ENCODE data around the gene TRPM1. TPM values are rescaled to one million over a fixed set of nuclear protein-coding genes. Genes with fewer than 3 reads are reported as not detected.

The TRPM1 gene
- total RNA-seq, 1 donor from 2014 or later: not detected

GRCh38 chr15:31079519-31079918 is 22.0 kb downstream of the TRPM1 start:
- no peak overlapping the region for H3K27ac Mint-ChIP-seq (ENCODE audit: unreplicated experiment)
- H3K4me1 Mint-ChIP-seq (ENCODE audit: low read depth): peaks cover 11% of the 10 kb centered on the region

GRCh38 chr15:31078471-31078870 is 23.1 kb downstream of the TRPM1 start:
- DNase-seq (ENCODE audit: low spot score): no peak
- no peak overlapping the region for H3K4me3 Mint-ChIP-seq (ENCODE audit: unreplicated experiment)
- peaks cover 3% of the 10 kb centered on the region for H3K27me3 Mint-ChIP-seq (ENCODE audit: low read depth)
- H3K4me1 Mint-ChIP-seq (ENCODE audit: low read depth): peaks cover 11% of the 10 kb centered on the region
- H3K9me3 Mint-ChIP-seq (ENCODE audit: low read depth): peaks cover 5% of the 10 kb centered on the region
- TF ChIP-seq CTCF (IDR thresholded peaks at IDR 0.05): no peak
- peaks cover 2% of the 10 kb centered on the region for H3K36me3 Mint-ChIP-seq (ENCODE audit: low read depth)
- H3K27ac Mint-ChIP-seq (ENCODE audit: unreplicated experiment): no peak overlapping the region

More at GRCh38 chr15:31079519-31079918, 22.0 kb downstream of the TRPM1 start:
- no peak for TF ChIP-seq CTCF (IDR thresholded peaks at IDR 0.05)
- Mint-ChIP-seq H3K36me3 (ENCODE audit: low read depth) (no peaks in the 10 kb centered on the region), H3K27me3 (ENCODE audit: low read depth) (peaks cover 3% of the 10 kb centered on the region), H3K4me3 (ENCODE audit: unreplicated experiment) (no peak overlapping the region), H3K9me3 (ENCODE audit: low read depth) (no peaks in the 10 kb centered on the region)
- no peak for DNase-seq (ENCODE audit: low spot score)

GRCh38 chr15:31077941-31078340 is 23.6 kb downstream of the TRPM1 start:
- Mint-ChIP-seq H3K4me1 (ENCODE audit: low read depth) (peaks cover 8% of the 10 kb centered on the region), H3K27ac (ENCODE audit: unreplicated experiment) (no peak overlapping the region), H3K9me3 (ENCODE audit: low read depth) (peaks cover 5% of the 10 kb centered on the region), H3K4me3 (ENCODE audit: unreplicated experiment) (no peak overlapping the region), H3K36me3 (ENCODE audit: low read depth) (peaks cover 2% of the 10 kb centered on the region), H3K27me3 (ENCODE audit: low read depth) (peaks cover 3% of the 10 kb centered on the region)
- no peak for TF ChIP-seq CTCF (IDR thresholded peaks at IDR 0.05)
- no peak for DNase-seq (ENCODE audit: low spot score)

GRCh38 chr15:31077181-31077580 is 24.3 kb downstream of the TRPM1 start:
- H3K4me1 Mint-ChIP-seq (ENCODE audit: low read depth): peaks cover 3% of the 10 kb centered on the region
- H3K27me3 Mint-ChIP-seq (ENCODE audit: low read depth): peaks cover 3% of the 10 kb centered on the region
- no peak for TF ChIP-seq CTCF (IDR thresholded peaks at IDR 0.05)
- H3K36me3 Mint-ChIP-seq (ENCODE audit: low read depth): peaks cover 2% of the 10 kb centered on the region
- peaks cover 5% of the 10 kb centered on the region for H3K9me3 Mint-ChIP-seq (ENCODE audit: low read depth)
- H3K27ac Mint-ChIP-seq (ENCODE audit: unreplicated experiment): no peak overlapping the region
- no peak for DNase-seq (ENCODE audit: low spot score)
- H3K4me3 Mint-ChIP-seq (ENCODE audit: unreplicated experiment): no peak overlapping the region

- Mint-ChIP-seq H3K4me3 (ENCODE audit: unreplicated experiment) (no peak overlapping the region), H3K9me3 (ENCODE audit: low read depth) (peaks cover 5% of the 10 kb centered on the region), H3K36me3 (ENCODE audit: low read depth) (peaks cover 2% of the 10 kb centered on the region)
Observed at GRCh38 chr15:31074321-31074720, 27.2 kb downstream of the TRPM1 start.

More at GRCh38 chr15:31074321-31074720, 27.2 kb downstream of the TRPM1 start:
- H3K4me1 Mint-ChIP-seq (ENCODE audit: low read depth): no peaks in the 10 kb centered on the region
- no peak overlapping the region for H3K27ac Mint-ChIP-seq (ENCODE audit: unreplicated experiment)
- H3K27me3 Mint-ChIP-seq (ENCODE audit: low read depth): peaks cover 3% of the 10 kb centered on the region
- no peak for DNase-seq (ENCODE audit: low spot score)
- TF ChIP-seq CTCF (IDR thresholded peaks at IDR 0.05): no peak
